ENCODE data around the gene KCTD20.

DNA sequence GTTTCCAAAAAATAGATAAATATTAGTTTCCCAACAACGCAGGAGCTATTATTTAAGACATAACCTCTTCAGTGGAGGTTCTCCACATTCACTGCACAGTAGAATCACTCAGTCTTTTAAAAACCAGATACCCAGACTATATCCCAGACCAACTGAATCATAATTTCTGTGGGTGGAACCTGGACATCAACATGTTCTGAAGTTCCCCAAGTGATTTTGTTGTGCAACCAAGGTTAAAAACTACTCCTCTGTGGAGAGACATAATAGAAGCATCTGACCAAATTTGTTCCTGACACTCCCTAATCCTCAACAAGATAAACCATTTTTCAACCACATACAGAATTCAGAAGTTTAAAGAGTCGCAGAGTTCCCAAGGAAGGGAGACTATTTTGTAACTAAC is 62.2 kb downstream of the KCTD20 start:
- no peak for TF ChIP-seq EZH2phosphoT487 (IDR thresholded peaks at IDR 0.05; ENCODE audit: borderline replicate concordance)
- TF ChIP-seq, protein P1, sequence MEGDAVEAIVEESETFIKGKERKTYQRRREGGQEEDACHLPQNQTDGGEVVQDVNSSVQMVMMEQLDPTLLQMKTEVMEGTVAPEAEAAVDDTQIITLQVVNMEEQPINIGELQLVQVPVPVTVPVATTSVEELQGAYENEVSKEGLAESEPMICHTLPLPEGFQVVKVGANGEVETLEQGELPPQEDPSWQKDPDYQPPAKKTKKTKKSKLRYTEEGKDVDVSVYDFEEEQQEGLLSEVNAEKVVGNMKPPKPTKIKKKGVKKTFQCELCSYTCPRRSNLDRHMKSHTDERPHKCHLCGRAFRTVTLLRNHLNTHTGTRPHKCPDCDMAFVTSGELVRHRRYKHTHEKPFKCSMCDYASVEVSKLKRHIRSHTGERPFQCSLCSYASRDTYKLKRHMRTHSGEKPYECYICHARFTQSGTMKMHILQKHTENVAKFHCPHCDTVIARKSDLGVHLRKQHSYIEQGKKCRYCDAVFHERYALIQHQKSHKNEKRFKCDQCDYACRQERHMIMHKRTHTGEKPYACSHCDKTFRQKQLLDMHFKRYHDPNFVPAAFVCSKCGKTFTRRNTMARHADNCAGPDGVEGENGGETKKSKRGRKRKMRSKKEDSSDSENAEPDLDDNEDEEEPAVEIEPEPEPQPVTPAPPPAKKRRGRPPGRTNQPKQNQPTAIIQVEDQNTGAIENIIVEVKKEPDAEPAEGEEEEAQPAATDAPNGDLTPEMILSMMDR (conservative IDR thresholded peaks at IDR 0.05; ENCODE audit: low read length): no peak
